GM12873 (cell line): ENCODE measurements around the gene GUCY1A2.

ENCODE experiments used
- CTCF ChIP-seq: IDR thresholded peaks from 2 replicates; pipeline ENCODE4 v1.5.1; 2012; ENCODE audit warnings: low read depth, mild to moderate bottlenecking, moderate library complexity, low read length, control low read depth; ENCODE audit not compliant: insufficient read depth; ENCODE audit errors: missing control alignments

Gene GUCY1A2

GRCh38 chr11:106858200-106858599 lies 160.1 kb downstream of the GUCY1A2 start:
- no peak for TF ChIP-seq CTCF

GRCh38 chr11:106856566-106856965 lies 161.7 kb downstream of the GUCY1A2 start:
- TF ChIP-seq CTCF, result no peak

- TF ChIP-seq CTCF, result no peak
Observed at GRCh38 chr11:106854429-106854828, 163.8 kb downstream of the GUCY1A2 start.

- TF ChIP-seq CTCF, result no peak
Observed at GRCh38 chr11:106853850-106854401, 164.3 kb downstream of the GUCY1A2 start.

- no peak for TF ChIP-seq CTCF
Observed at GRCh38 chr11:106852779-106853178, 165.5 kb downstream of the GUCY1A2 start.

- no peak for TF ChIP-seq CTCF
Observed at GRCh38 chr11:106848526-106848925, 169.8 kb downstream of the GUCY1A2 start.

- no peak for TF ChIP-seq CTCF
Observed at GRCh38 chr11:106842134-106842533, 176.1 kb downstream of the GUCY1A2 start.
